Prostate gland (tissue), 2 donors: ENCODE data around the gene SAMHD1.

Source experiments
- CTCF ChIP-seq, 4 experiments: fragments of 200-600 bp in 2 of 4; fragments of 450-650 bp in 2 of 4; sonication (generic) in 2 of 4; IDR thresholded peaks; 1 replicate in 3 of 4; 2 replicates in 1 of 4; pipeline ENCODE4 v1.5.1; 2016 to 2019; ENCODE audit warnings: antibody characterized with exemption in 4 of 4, mild to moderate bottlenecking in 2 of 4, moderate library complexity in 2 of 4
- POLR2A ChIP-seq: fragments of 450-650 bp; IDR thresholded peaks from one replicate; pipeline ENCODE4 v1.6.1; 2016; ENCODE audit warnings: antibody characterized with exemption, mild to moderate bottlenecking
- POLR2AphosphoS5 ChIP-seq: sonication (generic); formaldehyde crosslinking; IDR thresholded peaks from one replicate; pipeline ENCODE4 v1.6.1; 2017; ENCODE audit warnings: antibody characterized with exemption

DNA sequence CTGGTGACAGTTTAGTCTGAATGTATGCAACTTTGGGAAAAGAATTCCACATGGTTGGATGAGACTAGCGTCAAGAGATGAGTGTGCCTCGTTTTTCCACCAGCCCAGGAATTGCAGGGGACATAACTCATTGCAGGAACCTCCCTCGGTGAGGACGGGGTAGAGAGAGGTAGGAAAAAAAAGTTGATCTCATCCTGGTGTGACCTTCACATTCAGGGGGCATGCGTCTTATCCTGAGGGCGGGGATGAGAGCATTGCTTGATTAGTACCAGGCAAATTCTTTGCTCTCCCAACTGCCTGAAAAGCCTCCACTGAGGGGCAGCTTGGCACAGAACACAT is 63.8 kb downstream of the SAMHD1 start:
- no peak for TF ChIP-seq CTCF (IDR thresholded peaks at IDR 0.05)
- no peak for TF ChIP-seq POLR2AphosphoS5
- no peak for TF ChIP-seq POLR2A
